Endodermal cell (in vitro differentiated cells): Measurements from ENCODE around the gene HES7. TPM values are rescaled to one million over a fixed set of nuclear protein-coding genes. Genes with fewer than 3 reads are reported as not detected.

Experiments used
- DNase-seq: peaks from one replicate; pipeline ENCODE4 v3.0.0-alpha.2; 2017
- H3K27ac ChIP-seq: 2 replicates; pipeline ENCODE4 v1.5.1; 2013; ENCODE audit warnings: mild to moderate bottlenecking, low read depth, low read length, moderate library complexity
- H3K27me3 ChIP-seq: 2 replicates; pipeline ENCODE4 v1.6.1; 2013; ENCODE audit warnings: mild to moderate bottlenecking, low read length, moderate library complexity; ENCODE audit not compliant: insufficient read depth, control insufficient read depth, poor library complexity, severe bottlenecking
- H3K36me3 ChIP-seq: 2 replicates; pipeline ENCODE4 v1.7.0; 2013; ENCODE audit warnings: mild to moderate bottlenecking, low read length, moderate library complexity; ENCODE audit not compliant: control insufficient read depth, insufficient read depth
- H3K4me1 ChIP-seq: one replicate; pipeline ENCODE4 v1.7.0; 2013; ENCODE audit warnings: low read length; ENCODE audit not compliant: control insufficient read depth, insufficient read depth
- H3K4me3 ChIP-seq: 2 replicates; pipeline ENCODE4 v1.5.1; 2013; ENCODE audit warnings: mild to moderate bottlenecking, low read length, moderate library complexity
- H3K9ac ChIP-seq: 2 replicates; pipeline ENCODE4 v1.6.1; 2013; ENCODE audit warnings: mild to moderate bottlenecking, low read length, moderate library complexity; ENCODE audit not compliant: poor library complexity, severe bottlenecking; ENCODE audit errors: extremely low read depth
- H3K9me3 ChIP-seq: 2 replicates; pipeline ENCODE4 v1.6.1; 2013; ENCODE audit warnings: mild to moderate bottlenecking, low read length, moderate library complexity; ENCODE audit not compliant: control insufficient read depth
- H3K27ac Mint-ChIP-seq: 2 replicates; pipeline ENCODE4 v1.8.0; 2020; ENCODE audit warnings: mixed read lengths
- H3K27me3 Mint-ChIP-seq: 2 replicates; pipeline ENCODE4 v1.8.0; 2021; ENCODE audit warnings: mild to moderate bottlenecking, mixed read lengths; ENCODE audit not compliant: insufficient read depth
- H3K36me3 Mint-ChIP-seq: 2 replicates; pipeline ENCODE4 v1.8.0; 2020; ENCODE audit warnings: low read depth, mixed read lengths
- H3K4me1 Mint-ChIP-seq: 2 replicates; pipeline ENCODE4 v1.8.0; 2020; ENCODE audit warnings: mixed read lengths
- H3K4me3 Mint-ChIP-seq: 2 replicates; pipeline ENCODE4 v1.8.0; 2020; ENCODE audit warnings: mild to moderate bottlenecking, moderate library complexity, mixed read lengths
- H3K9me3 Mint-ChIP-seq: 2 replicates; pipeline ENCODE4 v1.8.0; 2020; ENCODE audit warnings: mild to moderate bottlenecking, mixed read lengths
- WGBS, 2 experiments: methylation state at CpG; one replicate each; pipeline versions ENCODE4 v1.1.5 to v1.1.7; 2013; ENCODE audit warnings: missing lambda C conversion rate in 2 of 2, mixed read lengths in 1 of 2; ENCODE audit not compliant: insufficient coverage in 1 of 2, insufficient read length in 1 of 2; 5-methylcytosine and 5-hydroxymethylcytosine counted together
- total RNA-seq, 2 donors: library from RNA; stranded (reverse); fragmentation: NEBNext Ultra II Directional in 1 of 2; extraction: Animal tissue kit (Norgen Biotek cat#: 25700) in 1 of 2; gene quantifications; 2 replicates in 1 of 2; 3 replicates in 1 of 2; pipeline ENCODE4 v1.2.1, GENCODE V29; 2021
- TF ChIP-seq, protein P1 (sequence below): fragments of 200-600 bp; sonication (generic); conservative IDR thresholded peaks from 2 replicates; pipeline ENCODE4 v1.5.0; 2021; ENCODE audit warnings: antibody characterized with exemption, mild to moderate bottlenecking

HES7 gene
- total RNA-seq, 2 donors from 2014 or later, result 0.40 to 2.2 TPM

DNA sequence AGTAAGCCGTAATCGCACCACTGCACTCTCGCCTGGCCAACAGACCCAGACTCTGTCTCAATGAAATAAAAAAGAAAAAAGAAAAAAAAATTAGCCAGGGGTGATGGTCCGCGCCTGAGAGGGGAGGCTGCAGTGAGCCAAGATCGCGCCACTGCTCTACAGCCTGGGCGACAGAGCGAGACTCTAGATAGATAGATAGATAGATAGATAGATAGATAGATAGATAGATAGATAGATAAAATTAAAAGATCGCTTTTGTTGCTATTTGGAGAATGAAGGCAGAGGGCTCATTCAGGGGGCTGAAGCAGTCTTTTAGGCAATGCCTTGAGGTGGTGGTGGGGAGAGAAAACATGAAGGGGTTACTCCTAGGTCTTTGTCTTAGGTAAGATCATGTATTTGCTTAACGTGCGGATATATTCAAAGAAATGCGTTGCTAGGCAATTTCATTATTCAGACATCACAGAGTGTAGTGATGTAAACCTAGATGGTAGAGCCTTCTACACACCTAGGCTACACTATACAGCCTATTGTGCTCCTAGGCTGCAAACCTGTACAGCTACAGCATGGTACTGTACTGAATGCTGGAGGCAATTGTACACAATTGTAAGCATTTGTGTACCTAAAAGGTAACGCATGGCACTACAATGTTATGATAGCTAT is 4.3 kb upstream of the HES7 start:
- no peaks in the 10 kb centered on the region for H3K4me1 ChIP-seq
- Mint-ChIP-seq H3K4me1 (peaks cover 20% of the 10 kb centered on the region), H3K4me3 (no peak overlapping the region), H3K27ac (no peak overlapping the region), H3K36me3 (no peaks in the 10 kb centered on the region), H3K27me3 (peaks cover 68% of the 10 kb centered on the region), H3K9me3 (no peaks in the 10 kb centered on the region)
- H3K4me3 ChIP-seq, result no peak overlapping the region
- TF ChIP-seq, protein P1, sequence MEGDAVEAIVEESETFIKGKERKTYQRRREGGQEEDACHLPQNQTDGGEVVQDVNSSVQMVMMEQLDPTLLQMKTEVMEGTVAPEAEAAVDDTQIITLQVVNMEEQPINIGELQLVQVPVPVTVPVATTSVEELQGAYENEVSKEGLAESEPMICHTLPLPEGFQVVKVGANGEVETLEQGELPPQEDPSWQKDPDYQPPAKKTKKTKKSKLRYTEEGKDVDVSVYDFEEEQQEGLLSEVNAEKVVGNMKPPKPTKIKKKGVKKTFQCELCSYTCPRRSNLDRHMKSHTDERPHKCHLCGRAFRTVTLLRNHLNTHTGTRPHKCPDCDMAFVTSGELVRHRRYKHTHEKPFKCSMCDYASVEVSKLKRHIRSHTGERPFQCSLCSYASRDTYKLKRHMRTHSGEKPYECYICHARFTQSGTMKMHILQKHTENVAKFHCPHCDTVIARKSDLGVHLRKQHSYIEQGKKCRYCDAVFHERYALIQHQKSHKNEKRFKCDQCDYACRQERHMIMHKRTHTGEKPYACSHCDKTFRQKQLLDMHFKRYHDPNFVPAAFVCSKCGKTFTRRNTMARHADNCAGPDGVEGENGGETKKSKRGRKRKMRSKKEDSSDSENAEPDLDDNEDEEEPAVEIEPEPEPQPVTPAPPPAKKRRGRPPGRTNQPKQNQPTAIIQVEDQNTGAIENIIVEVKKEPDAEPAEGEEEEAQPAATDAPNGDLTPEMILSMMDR, result no peak
- no peaks in the 10 kb centered on the region for H3K36me3 ChIP-seq
- H3K27me3 ChIP-seq, result peaks cover 61% of the 10 kb centered on the region
- no peak for DNase-seq
- H3K27ac ChIP-seq, result no peak overlapping the region
- H3K9ac ChIP-seq, result no peak overlapping the region
- WGBS, 2 experiments, result 86 to 90% methylated on average over 14 of the region's 14 CpGs
- no peaks in the 10 kb centered on the region for H3K9me3 ChIP-seq

DNA sequence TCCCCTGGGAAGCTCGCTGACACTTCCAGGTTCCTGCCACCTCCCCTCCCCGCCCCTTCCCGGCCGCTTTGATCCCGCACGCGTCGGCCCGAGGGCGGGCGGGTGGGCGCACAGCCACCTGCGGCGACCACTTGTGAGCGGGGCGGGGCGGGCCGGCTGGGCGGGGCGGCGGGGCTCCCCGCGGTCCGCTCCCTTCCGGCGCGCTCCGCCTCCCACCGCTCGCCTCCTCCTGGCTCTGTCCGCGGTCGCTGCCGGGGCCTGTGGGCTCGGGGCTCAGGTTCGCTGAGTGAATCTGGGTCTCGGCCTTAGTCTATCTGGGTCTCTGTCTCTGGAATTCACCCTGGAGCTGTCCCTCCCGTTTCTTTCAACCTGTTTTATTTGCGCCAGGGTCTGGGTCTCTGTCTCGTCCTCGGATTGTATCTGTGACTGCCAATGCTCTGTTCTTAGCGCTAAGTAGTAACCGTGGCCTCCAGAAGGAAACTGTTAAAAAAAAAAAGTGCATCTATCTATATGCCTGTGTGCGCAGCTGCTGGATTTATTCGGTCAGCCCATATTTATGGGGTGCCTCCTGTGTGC is 2.7 kb upstream of the HES7 start:
- peak overlapping the region; percentile 41 for H3K9ac ChIP-seq
- H3K27me3 ChIP-seq, result peaks cover 77% of the 10 kb centered on the region

DNA sequence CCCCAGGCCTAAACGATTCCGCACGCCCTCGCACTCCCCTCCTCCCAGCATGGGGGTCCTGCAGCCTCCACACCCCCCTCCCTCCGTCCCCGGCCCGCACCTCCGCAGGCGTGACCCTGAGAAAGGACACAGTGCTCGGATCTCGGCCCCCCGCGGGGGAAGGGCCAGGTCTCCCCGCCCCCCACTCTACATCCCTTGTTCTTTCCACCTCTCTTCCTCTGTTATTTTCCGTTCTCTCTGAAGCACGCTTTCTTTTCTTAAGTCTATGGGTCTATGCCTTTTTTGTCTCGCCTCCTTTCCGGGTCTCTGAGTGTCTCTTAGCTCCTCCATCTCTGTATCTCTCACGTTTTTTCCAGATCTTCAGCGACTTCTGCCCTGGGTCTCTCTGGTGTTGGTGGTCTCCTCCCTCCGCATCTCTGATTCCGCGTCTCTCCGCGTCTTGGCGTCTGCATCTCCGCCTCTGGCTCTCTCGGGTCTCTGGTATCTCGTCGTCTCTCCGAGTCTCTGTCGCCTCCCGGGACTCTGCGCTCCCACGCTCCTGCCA is 2.1 kb upstream of the HES7 start:
- H3K9ac ChIP-seq, result no peak overlapping the region
- Mint-ChIP-seq H3K27ac (no peak overlapping the region), H3K27me3 (peaks cover 78% of the 10 kb centered on the region), H3K36me3 (no peaks in the 10 kb centered on the region), H3K9me3 (no peaks in the 10 kb centered on the region), H3K4me3 (peak overlapping the region; percentile 83), H3K4me1 (peaks cover 20% of the 10 kb centered on the region)
- 0% methylated on average over 23 to 35 of the region's 35 CpGs for WGBS, 2 experiments
- DNase-seq, result peak; percentile 89
- H3K9me3 ChIP-seq, result no peaks in the 10 kb centered on the region
- peaks cover 77% of the 10 kb centered on the region for H3K27me3 ChIP-seq
- H3K4me3 ChIP-seq, result peak overlapping the region; percentile 91
- no peak overlapping the region for H3K27ac ChIP-seq
- H3K4me1 ChIP-seq, result no peaks in the 10 kb centered on the region
- TF ChIP-seq, protein P1, result no peak
- H3K36me3 ChIP-seq, result no peaks in the 10 kb centered on the region

More for the DNA sequence above, 2.7 kb upstream of the HES7 start:
- Mint-ChIP-seq H3K27me3 (peaks cover 80% of the 10 kb centered on the region), H3K4me3 (peak overlapping the region; percentile 83), H3K36me3 (no peaks in the 10 kb centered on the region), H3K27ac (no peak overlapping the region), H3K9me3 (no peaks in the 10 kb centered on the region), H3K4me1 (peaks cover 20% of the 10 kb centered on the region)
- TF ChIP-seq, protein P1, result no peak
- DNase-seq, result no peak
- Histone ChIP-seq H3K36me3 (no peaks in the 10 kb centered on the region), H3K4me3 (peak overlapping the region; percentile 91), H3K4me1 (no peaks in the 10 kb centered on the region), H3K9me3 (no peaks in the 10 kb centered on the region), H3K27ac (no peak overlapping the region)
- WGBS, 2 experiments, result 1 to 4% methylated on average over 23 to 45 of the region's 45 CpGs
